Thyroid gland (tissue), 4 donors: ENCODE data around the gene ECSCR.

Source experiments
- CTCF ChIP-seq, 6 experiments: fragments of 200-600 bp in 3 of 6; fragments of 450-650 bp in 3 of 6; sonication (generic) in 3 of 6; IDR thresholded peaks; one replicate each; pipeline ENCODE4 v1.5.1; 2016 to 2019; ENCODE audit warnings: antibody characterized with exemption in 6 of 6, mild to moderate bottlenecking in 2 of 6, inconsistent platforms in 1 of 6, moderate library complexity in 1 of 6
- POLR2A ChIP-seq, 2 donors: fragments of 450-650 bp; IDR thresholded peaks; one replicate each; pipeline ENCODE4 v1.6.1; 2017; ENCODE audit warnings: antibody characterized with exemption in 2 of 2, mild to moderate bottlenecking in 2 of 2, moderate library complexity in 1 of 2

GRCh38 chr5:139404484-139404840 lies 58.1 kb downstream of the ECSCR start:
- TF ChIP-seq CTCF (IDR thresholded peaks at IDR 0.05) (no peak), POLR2A (IDR thresholded peaks at IDR 0.05) (no peak)
